ENCODE results near the gene COG6. TPM values are rescaled to one million over a fixed set of nuclear protein-coding genes. Genes with fewer than 3 reads are reported as not detected.
A peak's percentile ranks its signal among the peaks of the same experiment; 100 is the strongest.

Gene COG6
- total RNA-seq, 2 donors from 2014 or later = 34.4 to 43.0 TPM

DNA sequence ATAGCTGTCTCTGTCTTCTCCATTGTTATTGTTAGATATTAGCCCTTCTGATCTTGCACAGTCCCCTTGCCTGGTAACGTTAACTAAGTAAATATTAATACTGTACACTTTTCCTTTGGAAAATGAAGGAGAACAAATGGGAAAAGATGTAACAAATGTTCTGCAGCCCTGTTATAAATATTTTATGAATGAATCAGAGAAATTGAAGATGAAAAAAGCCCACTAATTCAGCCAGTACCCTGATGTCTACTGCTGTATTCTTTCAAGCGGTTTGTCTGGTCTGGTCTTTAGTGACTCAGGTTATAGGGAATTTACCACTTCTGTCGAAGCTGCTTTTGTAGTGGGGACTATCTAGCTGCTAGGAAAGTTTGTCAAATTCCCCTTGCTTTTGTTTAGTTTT, 121.0 kb downstream of the COG6 start:
- no peak for DNase-seq
- WGBS, 2 experiments (ENCODE audit: insufficient coverage in 1 of 2, insufficient read length in 1 of 2) = 80 to 92% methylated on average over 2 of the region's 3 CpGs
- Histone ChIP-seq H3K4me3 (ENCODE audit: low read length) (no peak overlapping the region), H3K4me1 (ENCODE audit: control insufficient read depth, insufficient read depth, low read length) (no peaks in the 10 kb centered on the region), H3K9me3 (ENCODE audit: control insufficient read depth, low read length) (peaks cover 14% of the 10 kb centered on the region), H3K27me3 (ENCODE audit: control insufficient read depth, insufficient read depth, low read length, poor library complexity, severe bottlenecking) (peaks cover 6% of the 10 kb centered on the region), H3K9ac (ENCODE audit: extremely low read depth, low read length, poor library complexity, severe bottlenecking) (no peak overlapping the region), H3K36me3 (ENCODE audit: control insufficient read depth, insufficient read depth, low read length) (no peaks in the 10 kb centered on the region), H3K27ac (ENCODE audit: low read depth, low read length) (no peak overlapping the region)
- no peak overlapping the region for H3K4me3 Mint-ChIP-seq
- peaks cover 6% of the 10 kb centered on the region for H3K27me3 Mint-ChIP-seq (ENCODE audit: insufficient read depth)
- H3K4me1 Mint-ChIP-seq = peaks cover 18% of the 10 kb centered on the region
- H3K9me3 Mint-ChIP-seq = peaks cover 2% of the 10 kb centered on the region
- peaks cover 3% of the 10 kb centered on the region for H3K36me3 Mint-ChIP-seq (ENCODE audit: low read depth)
- no peak overlapping the region for H3K27ac Mint-ChIP-seq
- TF ChIP-seq CTCF (conservative IDR thresholded peaks at IDR 0.05) = no peak

DNA sequence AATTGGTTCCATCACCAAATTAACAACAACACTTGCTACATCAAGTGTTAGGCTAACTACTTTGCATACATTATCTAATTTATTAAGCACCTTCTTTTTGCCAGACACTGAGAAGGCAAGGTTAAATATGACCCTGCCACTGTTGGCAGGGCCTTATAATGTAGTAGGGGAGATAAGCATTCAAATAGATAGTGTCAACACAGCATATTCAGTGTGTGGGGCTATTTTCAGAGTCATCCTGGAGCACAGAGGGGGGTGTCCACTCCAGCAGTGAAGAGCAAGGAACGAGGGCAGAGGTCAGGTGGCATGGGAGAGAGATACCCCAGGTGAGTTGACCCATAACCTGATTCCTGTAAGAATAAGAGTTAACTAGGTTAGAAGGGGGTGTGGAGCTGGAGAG, 121.6 kb downstream of the COG6 start:
- no peak overlapping the region for H3K27ac Mint-ChIP-seq
- peaks cover 3% of the 10 kb centered on the region for H3K27me3 Mint-ChIP-seq (ENCODE audit: insufficient read depth)
- Histone ChIP-seq H3K9me3 (ENCODE audit: control insufficient read depth, low read length) (peaks cover 14% of the 10 kb centered on the region), H3K4me1 (ENCODE audit: control insufficient read depth, insufficient read depth, low read length) (no peaks in the 10 kb centered on the region), H3K4me3 (ENCODE audit: low read length) (no peak overlapping the region), H3K27me3 (ENCODE audit: control insufficient read depth, insufficient read depth, low read length, poor library complexity, severe bottlenecking) (peaks cover 6% of the 10 kb centered on the region), H3K36me3 (ENCODE audit: control insufficient read depth, insufficient read depth, low read length) (no peaks in the 10 kb centered on the region), H3K27ac (ENCODE audit: low read depth, low read length) (no peak overlapping the region), H3K9ac (ENCODE audit: extremely low read depth, low read length, poor library complexity, severe bottlenecking) (no peak overlapping the region)
- H3K9me3 Mint-ChIP-seq = peaks cover 2% of the 10 kb centered on the region
- peaks cover 18% of the 10 kb centered on the region for H3K4me1 Mint-ChIP-seq
- TF ChIP-seq CTCF (conservative IDR thresholded peaks at IDR 0.05) = no peak
- 67 to 85% methylated on average over 1 of the region's 1 CpG for WGBS, 2 experiments (ENCODE audit: insufficient coverage in 1 of 2, insufficient read length in 1 of 2)
- H3K4me3 Mint-ChIP-seq = no peak overlapping the region
- peaks cover 2% of the 10 kb centered on the region for H3K36me3 Mint-ChIP-seq (ENCODE audit: low read depth)
- no peak for DNase-seq

GRCh38 chr13:39777527-39778061, 122.1 kb downstream of the COG6 start:
- Histone ChIP-seq H3K9ac (ENCODE audit: extremely low read depth, low read length, poor library complexity, severe bottlenecking) (no peak overlapping the region), H3K27ac (ENCODE audit: low read depth, low read length) (no peak overlapping the region), H3K9me3 (ENCODE audit: control insufficient read depth, low read length) (peaks cover 14% of the 10 kb centered on the region), H3K4me1 (ENCODE audit: control insufficient read depth, insufficient read depth, low read length) (no peaks in the 10 kb centered on the region), H3K36me3 (ENCODE audit: control insufficient read depth, insufficient read depth, low read length) (no peaks in the 10 kb centered on the region), H3K4me3 (ENCODE audit: low read length) (no peak overlapping the region), H3K27me3 (ENCODE audit: control insufficient read depth, insufficient read depth, low read length, poor library complexity, severe bottlenecking) (peaks cover 6% of the 10 kb centered on the region)
- TF ChIP-seq CTCF (conservative IDR thresholded peaks at IDR 0.05) = peak; percentile 63
- DNase-seq = peak; percentile 59
- Mint-ChIP-seq H3K27ac (no peak overlapping the region), H3K4me3 (no peak overlapping the region), H3K27me3 (ENCODE audit: insufficient read depth) (peaks cover 2% of the 10 kb centered on the region), H3K9me3 (no peaks in the 10 kb centered on the region), H3K4me1 (peaks cover 18% of the 10 kb centered on the region), H3K36me3 (ENCODE audit: low read depth) (no peaks in the 10 kb centered on the region)
- WGBS, 2 experiments (ENCODE audit: insufficient coverage in 1 of 2, insufficient read length in 1 of 2) = 95 to 100% methylated on average over 1 to 2 of the region's 2 CpGs

Measured in endodermal cell (in vitro differentiated cells).